GM23338 (cell line): ENCODE data around the gene STARD3. TPM values are rescaled to one million over a fixed set of nuclear protein-coding genes. Genes with fewer than 3 reads are reported as not detected.

Experiments used
- ATAC-seq: fragments of 200-7000 bp; cut with Tn5 transposase; 3 replicates; pipeline ENCODE4 v1.9.1; 2020
- DNase-seq: peaks from one replicate; pipeline ENCODE4 v3.0.0-alpha.2; 2015; ENCODE audit warnings: low spot score
- H2AFZ ChIP-seq: fragments of 200-600 bp; sonication (generic); 2 replicates; pipeline ENCODE4 v1.8.0; 2016; ENCODE audit warnings: antibody characterized with exemption, mild to moderate bottlenecking, moderate library complexity
- H3F3A ChIP-seq: fragments of 200-600 bp; sonication (generic); replicated peaks from 2 replicates; pipeline ENCODE4 v1.8.0; 2017; ENCODE audit warnings: antibody characterized with exemption, mixed run types, low read depth
- H3K27ac ChIP-seq: fragments of 200-600 bp; sonication (generic); 2 replicates; pipeline ENCODE4 v1.6.1; 2016; ENCODE audit warnings: low read depth
- H3K27me3 ChIP-seq: fragments of 200-600 bp; sonication (generic); 2 replicates; pipeline ENCODE4 v1.8.0; 2016; ENCODE audit warnings: mild to moderate bottlenecking, mixed run types, moderate library complexity; ENCODE audit not compliant: insufficient read depth
- H3K36me3 ChIP-seq: fragments of 200-600 bp; sonication (generic); 2 replicates; pipeline ENCODE4 v1.8.0; 2016; ENCODE audit warnings: mild to moderate bottlenecking; ENCODE audit not compliant: insufficient read depth
- H3K4me1 ChIP-seq: fragments of 200-600 bp; sonication (generic); 2 replicates; pipeline ENCODE4 v1.8.0; 2016; ENCODE audit warnings: mild to moderate bottlenecking, moderate library complexity; ENCODE audit not compliant: insufficient read depth
- H3K4me2 ChIP-seq: fragments of 200-600 bp; sonication (generic); 2 replicates; pipeline ENCODE4 v1.7.1; 2017; ENCODE audit warnings: mixed run types
- H3K4me3 ChIP-seq: fragments of 200-600 bp; sonication (generic); 2 replicates; pipeline ENCODE4 v1.6.1; 2016; ENCODE audit warnings: mixed run types
- H3K79me2 ChIP-seq: fragments of 200-600 bp; sonication (generic); replicated peaks from 2 replicates; pipeline ENCODE4 v1.8.0; 2017; ENCODE audit warnings: mild to moderate bottlenecking; ENCODE audit not compliant: insufficient read depth
- H3K9me2 ChIP-seq: fragments of 200-600 bp; sonication (generic); 2 replicates; pipeline ENCODE4 v1.8.0; 2017; ENCODE audit not compliant: insufficient read depth
- H4K20me1 ChIP-seq: fragments of 200-600 bp; sonication (generic); replicated peaks from 2 replicates; pipeline ENCODE4 v1.8.0; 2017; ENCODE audit warnings: mild to moderate bottlenecking; ENCODE audit not compliant: insufficient read depth
- H3K27ac Mint-ChIP-seq: 2 replicates; pipeline ENCODE4 v1.8.0; 2020; ENCODE audit warnings: inconsistent platforms, mild to moderate bottlenecking, moderate library complexity, mixed read lengths
- H3K27me3 Mint-ChIP-seq: 3 replicates; pipeline ENCODE4 v1.8.0; 2022; ENCODE audit warnings: low read depth, mild to moderate bottlenecking, moderate library complexity, mixed read lengths, inconsistent platforms; ENCODE audit not compliant: insufficient read depth, poor library complexity
- H3K36me3 Mint-ChIP-seq: 3 replicates; pipeline ENCODE4 v1.8.0; 2021; ENCODE audit warnings: low read depth, mild to moderate bottlenecking, inconsistent platforms, moderate library complexity, mixed read lengths
- H3K4me1 Mint-ChIP-seq: 3 replicates; pipeline ENCODE4 v1.8.0; 2020; ENCODE audit warnings: mild to moderate bottlenecking, inconsistent platforms, mixed read lengths
- H3K4me3 Mint-ChIP-seq: 3 replicates; pipeline ENCODE4 v1.8.0; 2021; ENCODE audit warnings: moderate library complexity, mild to moderate bottlenecking, inconsistent platforms, mixed read lengths
- H3K9me3 Mint-ChIP-seq: 3 replicates; pipeline ENCODE4 v1.8.0; 2020; ENCODE audit warnings: moderate library complexity, mild to moderate bottlenecking, inconsistent platforms, mixed read lengths
- CREB1 ChIP-seq: fragments of 250-450 bp; sonication (Bioruptor Pico); IDR thresholded peaks from 2 replicates; pipeline ENCODE4 v1.5.0; 2020; ENCODE audit warnings: low read depth, mild to moderate bottlenecking, moderate library complexity
- EZH2 ChIP-seq: fragments of 200-600 bp; sonication (generic); IDR thresholded peaks from one replicate; pipeline ENCODE4 v1.8.0; 2017; ENCODE audit warnings: antibody characterized with exemption, mild to moderate bottlenecking, low read depth; ENCODE audit not compliant: unreplicated experiment
- EZH2phosphoT487 ChIP-seq: fragments of 200-600 bp; sonication (generic); IDR thresholded peaks from one replicate; pipeline ENCODE4 v1.8.1; 2018; ENCODE audit warnings: antibody characterized with exemption; ENCODE audit not compliant: unreplicated experiment
- JUNB ChIP-seq: IDR thresholded peaks from one replicate; pipeline ENCODE4 v1.6.1; 2016; ENCODE audit warnings: antibody characterized with exemption; ENCODE audit not compliant: unreplicated experiment
- NANOG ChIP-seq: IDR thresholded peaks from 2 replicates; pipeline ENCODE4 v1.6.1; 2016; ENCODE audit warnings: antibody characterized with exemption, borderline replicate concordance
- POLR2AphosphoS5 ChIP-seq: IDR thresholded peaks from 2 replicates; pipeline ENCODE4 v1.6.1; 2016; ENCODE audit warnings: antibody characterized with exemption, low read depth
- REST ChIP-seq: IDR thresholded peaks from one replicate; pipeline ENCODE4 v1.6.1; 2018; ENCODE audit warnings: antibody characterized with exemption; ENCODE audit not compliant: unreplicated experiment
- STAT1 ChIP-seq: IDR thresholded peaks from one replicate; pipeline ENCODE4 v1.6.1; 2016; ENCODE audit warnings: antibody characterized with exemption; ENCODE audit not compliant: unreplicated experiment
- ZNF114 ChIP-seq: fragments of 250-450 bp; sonication (Bioruptor Pico); IDR thresholded peaks from 2 replicates; pipeline ENCODE4 v1.5.0; 2020; ENCODE audit warnings: mild to moderate bottlenecking, moderate library complexity
- ZNF331 ChIP-seq: fragments of 250-450 bp; sonication (Bioruptor Pico); IDR thresholded peaks from 2 replicates; pipeline ENCODE4 v1.5.0; 2020; ENCODE audit warnings: low read depth, mild to moderate bottlenecking, moderate library complexity
- ZNF462 ChIP-seq: fragments of 250-450 bp; sonication (Bioruptor Pico); IDR thresholded peaks from 2 replicates; pipeline ENCODE4 v1.5.0; 2020; ENCODE audit warnings: mild to moderate bottlenecking, moderate library complexity
- polyA plus RNA-seq: library from polyadenylated mRNA; unstranded; fragments of >200 nt; fragmentation: Nextera tagmentation; extraction: Ambion mirVana; gene quantifications from 2 replicates; pipeline ENCODE4 v1.2.1, GENCODE V29; 2016
- total RNA-seq: library from RNA; depleted of rRNA; stranded (reverse); fragments of >200 nt; shearing (Covaris generic); gene quantifications from 2 replicates; pipeline ENCODE4 v1.2.3, GENCODE V29; 2014
- TF ChIP-seq, protein P1 (sequence below): IDR thresholded peaks from 2 replicates; pipeline ENCODE4 v1.6.1; 2016; ENCODE audit warnings: antibody characterized with exemption
- TF ChIP-seq, protein P2 (sequence below), 2 experiments: fragments of 200-600 bp in 1 of 2; sonication (generic) in 1 of 2; conservative IDR thresholded peaks; 2 replicates each; pipeline versions ENCODE4 v1.5.1 to v1.6.1; 2016 to 2017; ENCODE audit warnings: antibody characterized with exemption in 2 of 2, low read depth in 2 of 2, mild to moderate bottlenecking in 2 of 2, moderate library complexity in 1 of 2

STARD3 gene
- total and polyA plus RNA-seq, 2 experiments from 2014 or later: 26.4 to 53.3 TPM

- Histone ChIP-seq H4K20me1 (no peaks in the 10 kb centered on the region), H3K4me3 (no peak overlapping the region; the same call in 1 of the 2 replicates), H3K4me1 (peaks cover 59% of the 10 kb centered on the region), H3K9me2 (no peaks in the 10 kb centered on the region), H3K36me3 (no peaks in the 10 kb centered on the region), H2AFZ (no peak overlapping the region), H3K79me2 (no peaks in the 10 kb centered on the region), H3K27me3 (peaks cover 45% of the 10 kb centered on the region), H3K27ac (no peak overlapping the region), H3K4me2 (peak overlapping the region; percentile 95; the same call in 1 of the 2 replicates), H3F3A (0 out of 2 replicates have a peak, but pooled peaks cover 8% of the 10 kb centered on the region)
- peaks cover 75% of the 10 kb centered on the region for H3K4me1 Mint-ChIP-seq
- H3K9me3 Mint-ChIP-seq: no peaks in the 10 kb centered on the region; the same call in 2 of the 3 replicates
- ATAC-seq (no peak), DNase-seq (no peak)
- no peak overlapping the region for H3K4me3 Mint-ChIP-seq
- 0 out of 3 replicates have a peak, but pooled peaks cover 2% of the 10 kb centered on the region for H3K36me3 Mint-ChIP-seq
- peaks cover 52% of the 10 kb centered on the region for H3K27me3 Mint-ChIP-seq
- H3K27ac Mint-ChIP-seq: no peak overlapping the region
- TF ChIP-seq ZNF114 (no peak), CREB1 (CRISPR knock-in tag) (no peak), EZH2 (no peak), EZH2phosphoT487 (no peak), STAT1 (no peak), NANOG (no peak), ZNF462 (CRISPR knock-in tag) (no peak), POLR2AphosphoS5 (no peak), REST (no peak), JUNB (no peak), ZNF331 (CRISPR knock-in tag) (no peak)
- TF ChIP-seq, protein P1, sequence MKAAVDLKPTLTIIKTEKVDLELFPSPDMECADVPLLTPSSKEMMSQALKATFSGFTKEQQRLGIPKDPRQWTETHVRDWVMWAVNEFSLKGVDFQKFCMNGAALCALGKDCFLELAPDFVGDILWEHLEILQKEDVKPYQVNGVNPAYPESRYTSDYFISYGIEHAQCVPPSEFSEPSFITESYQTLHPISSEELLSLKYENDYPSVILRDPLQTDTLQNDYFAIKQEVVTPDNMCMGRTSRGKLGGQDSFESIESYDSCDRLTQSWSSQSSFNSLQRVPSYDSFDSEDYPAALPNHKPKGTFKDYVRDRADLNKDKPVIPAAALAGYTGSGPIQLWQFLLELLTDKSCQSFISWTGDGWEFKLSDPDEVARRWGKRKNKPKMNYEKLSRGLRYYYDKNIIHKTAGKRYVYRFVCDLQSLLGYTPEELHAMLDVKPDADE: no peak
- TF ChIP-seq, protein P2, sequence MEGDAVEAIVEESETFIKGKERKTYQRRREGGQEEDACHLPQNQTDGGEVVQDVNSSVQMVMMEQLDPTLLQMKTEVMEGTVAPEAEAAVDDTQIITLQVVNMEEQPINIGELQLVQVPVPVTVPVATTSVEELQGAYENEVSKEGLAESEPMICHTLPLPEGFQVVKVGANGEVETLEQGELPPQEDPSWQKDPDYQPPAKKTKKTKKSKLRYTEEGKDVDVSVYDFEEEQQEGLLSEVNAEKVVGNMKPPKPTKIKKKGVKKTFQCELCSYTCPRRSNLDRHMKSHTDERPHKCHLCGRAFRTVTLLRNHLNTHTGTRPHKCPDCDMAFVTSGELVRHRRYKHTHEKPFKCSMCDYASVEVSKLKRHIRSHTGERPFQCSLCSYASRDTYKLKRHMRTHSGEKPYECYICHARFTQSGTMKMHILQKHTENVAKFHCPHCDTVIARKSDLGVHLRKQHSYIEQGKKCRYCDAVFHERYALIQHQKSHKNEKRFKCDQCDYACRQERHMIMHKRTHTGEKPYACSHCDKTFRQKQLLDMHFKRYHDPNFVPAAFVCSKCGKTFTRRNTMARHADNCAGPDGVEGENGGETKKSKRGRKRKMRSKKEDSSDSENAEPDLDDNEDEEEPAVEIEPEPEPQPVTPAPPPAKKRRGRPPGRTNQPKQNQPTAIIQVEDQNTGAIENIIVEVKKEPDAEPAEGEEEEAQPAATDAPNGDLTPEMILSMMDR (conservative IDR thresholded peaks at IDR 0.05; ENCODE audit: low read depth in 2 of 2): no peak
Measured at GRCh38 chr17:39629898-39630297, 7.0 kb upstream of the STARD3 start.
